Erythroblast (primary cell): Measurements from ENCODE around the gene UBR3.

Experiments used
- GATA1 ChIP-seq: IDR thresholded peaks from 2 replicates; pipeline ENCODE4 v1.6.1; 2011; ENCODE audit warnings: low read depth, mild to moderate bottlenecking, control low read depth, low read length, moderate library complexity
- POLR2A ChIP-seq: IDR thresholded peaks from 2 replicates; pipeline ENCODE4 v1.6.1; 2011; ENCODE audit warnings: mild to moderate bottlenecking, low read length

DNA sequence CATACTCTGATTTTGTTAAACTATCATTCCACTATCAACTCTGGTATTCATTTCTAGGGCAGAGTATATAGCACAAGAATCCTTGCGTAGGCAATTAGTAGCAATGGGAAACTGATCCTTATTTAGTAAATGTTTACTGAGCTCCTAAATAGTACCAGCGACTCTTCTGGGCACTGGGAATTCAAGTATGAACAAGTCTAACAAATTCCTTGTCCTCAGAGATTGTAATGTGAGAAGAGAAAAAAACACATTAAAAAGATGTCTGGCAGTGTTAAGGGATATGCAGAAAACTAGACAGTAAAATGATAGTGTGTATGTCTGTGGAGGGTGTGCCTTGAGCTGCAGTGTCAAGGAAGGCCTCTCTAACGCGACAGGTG, 3.3 kb upstream of the UBR3 start:
- TF ChIP-seq POLR2A: no peak
- TF ChIP-seq GATA1: no peak
